WTC11 (cell line): ENCODE measurements around the gene CHFR.

Experiments used
- ATF2 ChIP-seq: sonication (generic); formaldehyde crosslinking; IDR thresholded peaks from 2 replicates; pipeline ENCODE4 v1.8.1; 2022; ENCODE audit warnings: low read depth, missing genetic modification reagents, borderline replicate concordance
- CREB1 ChIP-seq: sonication (generic); formaldehyde crosslinking; IDR thresholded peaks from 2 replicates; pipeline ENCODE4 v1.8.0; 2023; ENCODE audit warnings: mild to moderate bottlenecking, missing genetic modification reagents
- CTCF ChIP-seq: fragments of 200-600 bp; IDR thresholded peaks from 2 replicates; pipeline ENCODE4 v1.8.0; 2022; ENCODE audit warnings: antibody characterized with exemption
- E2F1 ChIP-seq: sonication (generic); formaldehyde crosslinking; IDR thresholded peaks from 2 replicates; pipeline ENCODE4 v1.8.0; 2022; ENCODE audit warnings: mild to moderate bottlenecking, missing genetic modification reagents
- E2F5 ChIP-seq: sonication (generic); formaldehyde crosslinking; IDR thresholded peaks from 2 replicates; pipeline ENCODE4 v1.8.1; 2022; ENCODE audit warnings: mild to moderate bottlenecking, moderate library complexity, missing genetic modification reagents
- HMGXB4 ChIP-seq: sonication (generic); formaldehyde crosslinking; IDR thresholded peaks from 2 replicates; pipeline ENCODE4 v1.8.1; 2023; ENCODE audit warnings: mild to moderate bottlenecking, moderate library complexity, missing genetic modification reagents
- JAZF1 ChIP-seq: fragments of 250-450 bp; sonication (Bioruptor Pico); IDR thresholded peaks from 2 replicates; pipeline ENCODE4 v1.9.0; 2021; ENCODE audit warnings: moderate library complexity, mild to moderate bottlenecking, inconsistent platforms
- NFYB ChIP-seq: sonication (generic); formaldehyde crosslinking; conservative IDR thresholded peaks from 2 replicates; pipeline ENCODE4 v1.8.0; 2022; ENCODE audit warnings: low read depth, missing genetic modification reagents
- RELA ChIP-seq: sonication (generic); formaldehyde crosslinking; IDR thresholded peaks from 2 replicates; pipeline ENCODE4 v1.8.1; 2022; ENCODE audit warnings: missing genetic modification reagents, mild to moderate bottlenecking, borderline replicate concordance
- SMAD3 ChIP-seq: sonication (generic); formaldehyde crosslinking; IDR thresholded peaks from 2 replicates; pipeline ENCODE4 v1.8.0; 2022; ENCODE audit warnings: missing genetic modification reagents, mild to moderate bottlenecking, borderline replicate concordance
- TEAD4 ChIP-seq: sonication (generic); formaldehyde crosslinking; IDR thresholded peaks from 2 replicates; pipeline ENCODE4 v1.8.0; 2022; ENCODE audit warnings: mild to moderate bottlenecking, missing genetic modification reagents
- USF2 ChIP-seq: sonication (generic); formaldehyde crosslinking; IDR thresholded peaks from 2 replicates; pipeline ENCODE4 v1.8.1; 2023; ENCODE audit warnings: mild to moderate bottlenecking, missing genetic modification reagents, moderate library complexity
- ZNF121 ChIP-seq: sonication (generic); formaldehyde crosslinking; IDR thresholded peaks from 2 replicates; pipeline ENCODE4 v1.8.0; 2023; ENCODE audit warnings: missing genetic modification reagents
- ZNF232 ChIP-seq: sonication (generic); formaldehyde crosslinking; IDR thresholded peaks from 2 replicates; pipeline ENCODE4 v1.8.0; 2022; ENCODE audit warnings: mild to moderate bottlenecking, missing genetic modification reagents

- no peak for TF ChIP-seq CTCF
- no peak for TF ChIP-seq JAZF1 (CRISPR knock-in tag)
- TF ChIP-seq SMAD3 (CRISPR knock-in tag) = no peak
- no peak for TF ChIP-seq TEAD4 (CRISPR knock-in tag)
- no peak for TF ChIP-seq ZNF232 (CRISPR knock-in tag)
- TF ChIP-seq USF2 = no peak
- TF ChIP-seq HMGXB4 (CRISPR knock-in tag) = no peak
- TF ChIP-seq RELA (CRISPR knock-in tag) = no peak
- TF ChIP-seq CREB1 (CRISPR knock-in tag) = no peak
- TF ChIP-seq ATF2 = no peak
- no peak for TF ChIP-seq ZNF121 (CRISPR knock-in tag)
- no peak for TF ChIP-seq E2F5 (CRISPR knock-in tag)
- TF ChIP-seq E2F1 (CRISPR knock-in tag) = no peak
- TF ChIP-seq NFYB (CRISPR knock-in tag) = no peak
These were observed 38.4 kb upstream of the CHFR start for GRCh38 chr12:132925597-132926414.
